Measurements from ENCODE around the gene ACKR3. TPM values are rescaled to one million over a fixed set of nuclear protein-coding genes. Genes with fewer than 3 reads are reported as not detected.

Gene ACKR3
- total and polyA plus RNA-seq, 2 experiments from 2014 or later, result 1.0 to 3.0 TPM

GRCh38 chr2:236546561-236547002 lies 23.0 kb upstream of the ACKR3 start:
- no peak for ATAC-seq
- Histone ChIP-seq H3K27me3 (ENCODE audit: insufficient read depth) (no peaks in the 10 kb centered on the region), H2AFZ (no peak overlapping the region; the same call in 1 of the 2 replicates), H3K4me1 (ENCODE audit: insufficient read depth) (peaks cover 2% of the 10 kb centered on the region; the same call in 1 of the 2 replicates), H3K79me2 (replicated peaks; ENCODE audit: insufficient read depth) (no peaks in the 10 kb centered on the region), H3F3A (replicated peaks; ENCODE audit: low read depth) (no peaks in the 10 kb centered on the region), H3K36me3 (ENCODE audit: insufficient read depth) (no peaks in the 10 kb centered on the region), H3K27ac (ENCODE audit: low read depth) (no peak overlapping the region), H4K20me1 (replicated peaks; ENCODE audit: insufficient read depth) (no peaks in the 10 kb centered on the region), H3K9me2 (ENCODE audit: insufficient read depth) (no peaks in the 10 kb centered on the region; the same call in 1 of the 2 replicates), H3K4me3 (no peak overlapping the region), H3K4me2 (no peak overlapping the region)
- no peak for TF ChIP-seq ZNF462 (CRISPR knock-in tag; IDR thresholded peaks at IDR 0.05)
- TF ChIP-seq JUNB (IDR thresholded peaks at IDR 0.05; ENCODE audit: unreplicated experiment), result no peak
- no peak for TF ChIP-seq EZH2phosphoT487 (IDR thresholded peaks at IDR 0.05; ENCODE audit: unreplicated experiment)
- no peak for TF ChIP-seq REST (IDR thresholded peaks at IDR 0.05; ENCODE audit: unreplicated experiment)
- no peak for TF ChIP-seq ETS1 (IDR thresholded peaks at IDR 0.05)
- no peak for TF ChIP-seq STAT1 (IDR thresholded peaks at IDR 0.05; ENCODE audit: unreplicated experiment)
- no peak for TF ChIP-seq ZNF114 (CRISPR knock-in tag; IDR thresholded peaks at IDR 0.05)
- TF ChIP-seq EZH2 (IDR thresholded peaks at IDR 0.05; ENCODE audit: low read depth, unreplicated experiment), result no peak
- no peak for TF ChIP-seq CREB1 (CRISPR knock-in tag; IDR thresholded peaks at IDR 0.05; ENCODE audit: low read depth)
- no peak for TF ChIP-seq POLR2AphosphoS5 (IDR thresholded peaks at IDR 0.05; ENCODE audit: low read depth)
- TF ChIP-seq NANOG (IDR thresholded peaks at IDR 0.05; ENCODE audit: borderline replicate concordance), result no peak
- TF ChIP-seq CTCF (conservative IDR thresholded peaks at IDR 0.05; ENCODE audit: low read depth in 2 of 2), result no peak
- TF ChIP-seq ZNF331 (CRISPR knock-in tag; IDR thresholded peaks at IDR 0.05; ENCODE audit: low read depth), result no peak
- no peaks in the 10 kb centered on the region for H3K9me3 Mint-ChIP-seq
- H3K4me1 Mint-ChIP-seq, result peaks cover 16% of the 10 kb centered on the region
- DNase-seq (ENCODE audit: low spot score), result no peak
- no peak overlapping the region for H3K27ac Mint-ChIP-seq
- peaks cover 2% of the 10 kb centered on the region for H3K27me3 Mint-ChIP-seq (ENCODE audit: insufficient read depth, low read depth, poor library complexity)
- H3K36me3 Mint-ChIP-seq (ENCODE audit: low read depth), result no peaks in the 10 kb centered on the region
- no peak overlapping the region for H3K4me3 Mint-ChIP-seq

All from GM23338 (cell line).